Suprapubic skin (tissue), 3 donors: ENCODE measurements around the gene NTSR1.

Experiments
- POLR2AphosphoS5 ChIP-seq, 3 donors: sonication (generic); formaldehyde crosslinking; IDR thresholded peaks; one replicate each; pipeline ENCODE4 v1.6.1; 2017; ENCODE audit warnings: antibody characterized with exemption in 3 of 3
- TF ChIP-seq, protein P1 (sequence below), 2 donors: fragments of 200-600 bp in 1 of 2; fragments of 450-650 bp in 1 of 2; sonication (generic) in 1 of 2; IDR thresholded peaks; one replicate each; pipeline ENCODE4 v1.5.1; 2016 to 2019; ENCODE audit warnings: antibody characterized with exemption in 2 of 2, mild to moderate bottlenecking in 1 of 2, moderate library complexity in 1 of 2

DNA sequence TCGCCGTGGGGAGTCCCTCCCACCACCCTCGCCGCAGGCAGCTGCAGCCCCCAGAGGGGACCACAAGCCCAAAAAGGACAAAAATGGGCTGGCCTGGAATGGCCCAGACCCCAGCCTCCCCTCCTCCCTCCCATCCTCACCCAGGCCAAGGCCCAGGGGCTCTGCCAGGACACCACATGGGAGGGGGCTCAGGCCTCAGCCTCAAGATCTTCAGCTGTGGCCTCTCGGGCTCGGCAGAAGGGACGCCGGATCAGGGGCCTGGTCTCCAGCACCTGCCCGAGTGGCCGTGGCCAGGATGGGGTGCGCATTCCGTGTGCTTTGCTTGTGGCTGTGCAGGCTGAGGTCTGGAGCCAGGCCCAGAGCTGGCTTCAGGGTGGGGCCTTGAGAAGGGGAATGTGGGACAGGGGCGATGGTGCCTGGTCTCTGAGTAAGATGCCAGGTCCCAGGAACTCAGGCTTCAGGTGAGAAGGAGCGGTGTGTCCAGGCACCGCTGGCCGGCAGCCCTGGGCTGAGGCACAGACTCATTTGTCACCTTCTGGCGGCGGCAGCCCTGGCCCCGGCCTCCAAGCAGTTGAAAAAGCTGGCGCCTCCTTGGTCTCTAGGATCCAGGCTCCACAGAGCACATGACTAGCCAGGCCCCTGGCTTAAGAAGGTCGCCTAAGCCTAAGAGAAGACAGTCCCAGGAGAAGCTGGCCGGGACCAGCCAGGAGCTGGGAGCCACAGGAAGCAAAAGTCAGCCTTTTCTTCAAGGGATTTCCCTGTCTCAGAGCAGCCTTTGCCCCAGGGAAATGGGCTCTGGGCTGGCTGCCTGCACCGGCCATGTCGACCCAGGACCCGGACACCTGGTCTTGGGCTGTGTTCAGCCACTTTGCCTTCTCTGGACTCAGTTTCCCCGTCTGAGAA is 52.5 kb downstream of the NTSR1 start:
- TF ChIP-seq, protein P1, sequence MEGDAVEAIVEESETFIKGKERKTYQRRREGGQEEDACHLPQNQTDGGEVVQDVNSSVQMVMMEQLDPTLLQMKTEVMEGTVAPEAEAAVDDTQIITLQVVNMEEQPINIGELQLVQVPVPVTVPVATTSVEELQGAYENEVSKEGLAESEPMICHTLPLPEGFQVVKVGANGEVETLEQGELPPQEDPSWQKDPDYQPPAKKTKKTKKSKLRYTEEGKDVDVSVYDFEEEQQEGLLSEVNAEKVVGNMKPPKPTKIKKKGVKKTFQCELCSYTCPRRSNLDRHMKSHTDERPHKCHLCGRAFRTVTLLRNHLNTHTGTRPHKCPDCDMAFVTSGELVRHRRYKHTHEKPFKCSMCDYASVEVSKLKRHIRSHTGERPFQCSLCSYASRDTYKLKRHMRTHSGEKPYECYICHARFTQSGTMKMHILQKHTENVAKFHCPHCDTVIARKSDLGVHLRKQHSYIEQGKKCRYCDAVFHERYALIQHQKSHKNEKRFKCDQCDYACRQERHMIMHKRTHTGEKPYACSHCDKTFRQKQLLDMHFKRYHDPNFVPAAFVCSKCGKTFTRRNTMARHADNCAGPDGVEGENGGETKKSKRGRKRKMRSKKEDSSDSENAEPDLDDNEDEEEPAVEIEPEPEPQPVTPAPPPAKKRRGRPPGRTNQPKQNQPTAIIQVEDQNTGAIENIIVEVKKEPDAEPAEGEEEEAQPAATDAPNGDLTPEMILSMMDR (IDR thresholded peaks at IDR 0.05): no peak
- TF ChIP-seq POLR2AphosphoS5 (IDR thresholded peaks at IDR 0.05): no peak
